Astrocyte (in vitro differentiated cells and primary cell): ENCODE results near the gene KIF2A. TPM values are rescaled to one million over a fixed set of nuclear protein-coding genes. Genes with fewer than 3 reads are reported as not detected.

Experiments
- DNase-seq: peaks from one replicate; pipeline ENCODE4 v3.0.0-alpha.2; 2010; ENCODE audit warnings: low read depth
- FAIRE-seq: peaks from 2 replicates; lab custom pipeline; 2011; peaks lifted over from hg19 to GRCh38; lab: Jason Lieb, UNC
- H2AFZ ChIP-seq: 2 replicates; pipeline ENCODE4 v1.6.0; 2012; ENCODE audit warnings: low read depth, low read length, inconsistent platforms
- H3K27ac ChIP-seq: 2 replicates; pipeline ENCODE4 v1.5.1; 2011; ENCODE audit warnings: low read depth, low read length, inconsistent platforms
- H3K27me3 ChIP-seq: 2 replicates; pipeline ENCODE4 v1.6.0; 2011; ENCODE audit warnings: low read length, inconsistent platforms; ENCODE audit not compliant: insufficient read depth
- H3K36me3 ChIP-seq: 2 replicates; pipeline ENCODE4 v1.5.1; 2011; ENCODE audit warnings: low read length, inconsistent platforms; ENCODE audit not compliant: insufficient read depth
- H3K4me1 ChIP-seq: 2 replicates; pipeline ENCODE4 v1.5.1; 2011; ENCODE audit warnings: low read length, inconsistent platforms; ENCODE audit not compliant: insufficient read depth
- H3K4me2 ChIP-seq: 2 replicates; pipeline ENCODE4 v1.6.0; 2012; ENCODE audit warnings: low read length, inconsistent platforms
- H3K4me3 ChIP-seq: 2 replicates; pipeline ENCODE4 v1.5.1; 2011; ENCODE audit warnings: low read depth, mild to moderate bottlenecking, low read length, inconsistent platforms; ENCODE audit not compliant: insufficient read depth
- H3K79me2 ChIP-seq: 2 replicates; pipeline ENCODE4 v1.6.0; 2012; ENCODE audit warnings: mild to moderate bottlenecking, low read length, inconsistent platforms; ENCODE audit not compliant: insufficient read depth
- H3K9ac ChIP-seq: 2 replicates; pipeline ENCODE4 v1.6.0; 2012; ENCODE audit warnings: mild to moderate bottlenecking, low read length, inconsistent platforms
- H3K9me3 ChIP-seq: 2 replicates; pipeline ENCODE4 v1.5.1; 2012; ENCODE audit warnings: low read depth, mild to moderate bottlenecking, low read length, inconsistent platforms; ENCODE audit not compliant: insufficient read depth
- H4K20me1 ChIP-seq: 2 replicates; pipeline ENCODE4 v1.6.0; 2012; ENCODE audit warnings: low read length, inconsistent platforms; ENCODE audit not compliant: insufficient read depth
- H3K27ac Mint-ChIP-seq: one replicate; pipeline ENCODE4 v1.8.0; 2021; ENCODE audit warnings: mild to moderate bottlenecking, mixed read lengths; ENCODE audit not compliant: unreplicated experiment
- H3K27me3 Mint-ChIP-seq: one replicate; pipeline ENCODE4 v1.8.0; 2021; ENCODE audit warnings: low read depth, mixed read lengths; ENCODE audit not compliant: unreplicated experiment
- H3K36me3 Mint-ChIP-seq: one replicate; pipeline ENCODE4 v1.8.0; 2021; ENCODE audit warnings: low read depth, mixed read lengths; ENCODE audit not compliant: unreplicated experiment
- H3K4me1 Mint-ChIP-seq: one replicate; pipeline ENCODE4 v1.8.0; 2021; ENCODE audit warnings: low read depth, mixed read lengths; ENCODE audit not compliant: unreplicated experiment
- H3K4me3 Mint-ChIP-seq: one replicate; pipeline ENCODE4 v1.8.0; 2021; ENCODE audit warnings: mild to moderate bottlenecking, moderate library complexity, mixed read lengths; ENCODE audit not compliant: unreplicated experiment
- H3K9me3 Mint-ChIP-seq: one replicate; pipeline ENCODE4 v1.8.0; 2021; ENCODE audit warnings: mild to moderate bottlenecking, mixed read lengths; ENCODE audit not compliant: unreplicated experiment
- EZH2 ChIP-seq: IDR thresholded peaks from 2 replicates; pipeline ENCODE4 v1.6.1; 2012; ENCODE audit warnings: mild to moderate bottlenecking, low read length, inconsistent platforms; ENCODE audit not compliant: insufficient read depth
- total RNA-seq: library from RNA; stranded (reverse); gene quantifications from 2 replicates; pipeline ENCODE4 v1.2.1, GENCODE V29; 2021
- TF ChIP-seq, protein P1 (sequence below): IDR thresholded peaks from 2 replicates; pipeline ENCODE4 v1.5.1; 2011; ENCODE audit warnings: low read depth, mild to moderate bottlenecking, inconsistent platforms, low read length, moderate library complexity; ENCODE audit not compliant: insufficient read depth

Gene KIF2A
- total RNA-seq, 1 donor from 2014 or later: 79.1 TPM

DNA sequence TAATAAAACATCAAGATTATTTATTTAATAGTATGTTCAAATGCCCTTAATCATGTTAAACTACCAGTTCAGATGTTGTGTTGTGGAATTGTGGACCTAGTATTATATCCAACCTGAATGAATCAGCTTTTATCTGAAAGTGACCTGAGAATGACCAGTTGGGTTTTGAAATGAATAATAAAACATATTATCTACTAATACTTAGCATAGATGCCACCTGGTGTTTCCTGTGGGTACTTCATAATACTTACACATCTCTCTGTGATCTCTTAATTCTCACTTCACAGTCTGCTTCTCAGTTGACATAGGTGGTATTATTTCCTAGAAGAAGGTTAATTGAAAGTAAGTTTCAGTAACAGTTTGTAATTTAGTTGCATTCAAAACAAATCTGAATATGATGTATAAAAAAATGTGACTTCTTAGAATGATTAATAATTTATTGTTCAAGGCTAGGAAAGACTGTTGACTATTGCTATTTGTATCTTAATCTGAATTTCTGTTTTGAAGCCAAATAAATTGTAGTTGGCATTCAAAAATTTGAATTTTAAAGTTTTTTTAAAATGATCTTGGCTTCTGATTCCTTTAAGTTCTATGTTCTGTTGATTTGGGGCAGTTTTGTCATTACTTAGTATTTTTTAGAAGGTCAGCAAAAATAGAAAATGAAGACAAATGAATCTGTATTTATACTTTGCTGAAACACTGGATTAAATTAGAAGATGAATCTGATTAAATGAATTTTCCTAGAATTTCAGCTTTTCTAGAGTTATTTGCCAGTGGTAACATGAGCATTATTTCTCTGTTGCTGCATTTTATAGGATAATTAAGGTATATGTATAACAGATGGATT lies 48.2 kb downstream of the KIF2A start:
- Mint-ChIP-seq H3K36me3 (peaks cover 3% of the 10 kb centered on the region), H3K9me3 (no peaks in the 10 kb centered on the region), H3K4me3 (no peak overlapping the region), H3K27me3 (no peaks in the 10 kb centered on the region), H3K27ac (no peak overlapping the region), H3K4me1 (no peaks in the 10 kb centered on the region)
- no peak overlapping the region for H3K9ac ChIP-seq
- no peak overlapping the region for H3K27ac ChIP-seq
- FAIRE-seq: no peak
- no peaks in the 10 kb centered on the region for H3K4me1 ChIP-seq
- H4K20me1 ChIP-seq: no peaks in the 10 kb centered on the region
- no peaks in the 10 kb centered on the region for H3K79me2 ChIP-seq
- no peak overlapping the region for H3K4me2 ChIP-seq
- H3K36me3 ChIP-seq: peaks cover 20% of the 10 kb centered on the region
- H3K27me3 ChIP-seq: no peaks in the 10 kb centered on the region
- no peaks in the 10 kb centered on the region for H3K9me3 ChIP-seq
- peak; percentile 38 for DNase-seq
- H3K4me3 ChIP-seq: no peak overlapping the region
- H2AFZ ChIP-seq: no peak overlapping the region
- no peak for TF ChIP-seq EZH2
- TF ChIP-seq, protein P1, sequence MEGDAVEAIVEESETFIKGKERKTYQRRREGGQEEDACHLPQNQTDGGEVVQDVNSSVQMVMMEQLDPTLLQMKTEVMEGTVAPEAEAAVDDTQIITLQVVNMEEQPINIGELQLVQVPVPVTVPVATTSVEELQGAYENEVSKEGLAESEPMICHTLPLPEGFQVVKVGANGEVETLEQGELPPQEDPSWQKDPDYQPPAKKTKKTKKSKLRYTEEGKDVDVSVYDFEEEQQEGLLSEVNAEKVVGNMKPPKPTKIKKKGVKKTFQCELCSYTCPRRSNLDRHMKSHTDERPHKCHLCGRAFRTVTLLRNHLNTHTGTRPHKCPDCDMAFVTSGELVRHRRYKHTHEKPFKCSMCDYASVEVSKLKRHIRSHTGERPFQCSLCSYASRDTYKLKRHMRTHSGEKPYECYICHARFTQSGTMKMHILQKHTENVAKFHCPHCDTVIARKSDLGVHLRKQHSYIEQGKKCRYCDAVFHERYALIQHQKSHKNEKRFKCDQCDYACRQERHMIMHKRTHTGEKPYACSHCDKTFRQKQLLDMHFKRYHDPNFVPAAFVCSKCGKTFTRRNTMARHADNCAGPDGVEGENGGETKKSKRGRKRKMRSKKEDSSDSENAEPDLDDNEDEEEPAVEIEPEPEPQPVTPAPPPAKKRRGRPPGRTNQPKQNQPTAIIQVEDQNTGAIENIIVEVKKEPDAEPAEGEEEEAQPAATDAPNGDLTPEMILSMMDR: peak; percentile 56

DNA sequence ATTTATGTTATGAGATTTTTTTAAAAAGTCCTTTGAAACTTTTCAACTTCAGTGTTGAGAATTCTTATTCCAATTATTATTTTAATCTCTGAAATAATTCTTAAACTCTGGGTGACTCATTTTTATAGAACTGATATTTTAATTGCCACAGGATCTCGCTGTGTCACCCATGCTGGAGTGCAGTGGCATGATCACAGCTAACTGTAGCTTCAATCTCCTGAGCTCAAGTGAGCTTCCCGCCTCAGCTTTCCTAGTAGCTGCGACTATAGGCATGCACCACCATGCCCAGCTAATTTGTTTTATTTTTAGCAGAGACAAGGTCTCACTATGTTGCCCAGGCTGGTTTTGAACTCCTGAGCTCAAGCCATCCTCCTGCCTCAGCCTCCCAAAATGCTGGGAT lies 56.7 kb downstream of the KIF2A start:
- Mint-ChIP-seq H3K4me1 (peaks cover 3% of the 10 kb centered on the region), H3K9me3 (no peaks in the 10 kb centered on the region), H3K27ac (no peak overlapping the region), H3K27me3 (no peaks in the 10 kb centered on the region), H3K36me3 (peaks cover 12% of the 10 kb centered on the region), H3K4me3 (no peak overlapping the region)
- Histone ChIP-seq H3K27me3 (no peaks in the 10 kb centered on the region), H2AFZ (no peak overlapping the region), H4K20me1 (no peaks in the 10 kb centered on the region), H3K79me2 (no peaks in the 10 kb centered on the region), H3K4me1 (no peaks in the 10 kb centered on the region), H3K4me3 (no peak overlapping the region), H3K27ac (no peak overlapping the region), H3K9me3 (no peaks in the 10 kb centered on the region), H3K9ac (no peak overlapping the region), H3K4me2 (no peak overlapping the region), H3K36me3 (peaks cover 16% of the 10 kb centered on the region)
- TF ChIP-seq EZH2: no peak
- TF ChIP-seq, protein P1: no peak
- no peak for FAIRE-seq
- no peak for DNase-seq

GRCh38 chr5:62369039-62369438 lies 63.0 kb downstream of the KIF2A start:
- H3K9me3 ChIP-seq: no peaks in the 10 kb centered on the region
- H3K36me3 Mint-ChIP-seq: peaks cover 15% of the 10 kb centered on the region
- peaks cover 3% of the 10 kb centered on the region for H3K4me1 Mint-ChIP-seq
- DNase-seq (no peak), FAIRE-seq (no peak)
- no peak overlapping the region for H3K4me3 Mint-ChIP-seq
- no peak for TF ChIP-seq EZH2
- TF ChIP-seq, protein P1: no peak
- no peak overlapping the region for H3K9ac ChIP-seq
- H3K27me3 ChIP-seq: no peaks in the 10 kb centered on the region
- H3K79me2 ChIP-seq: no peaks in the 10 kb centered on the region
- H3K27ac ChIP-seq: no peak overlapping the region
- H3K4me2 ChIP-seq: no peak overlapping the region
- H2AFZ ChIP-seq: no peak overlapping the region
- H3K36me3 ChIP-seq: peaks cover 14% of the 10 kb centered on the region
- H3K9me3 Mint-ChIP-seq: no peaks in the 10 kb centered on the region
- no peak overlapping the region for H3K4me3 ChIP-seq
- no peak overlapping the region for H3K27ac Mint-ChIP-seq
- no peaks in the 10 kb centered on the region for H3K4me1 ChIP-seq
- H3K27me3 Mint-ChIP-seq: no peaks in the 10 kb centered on the region
- no peaks in the 10 kb centered on the region for H4K20me1 ChIP-seq
